C4-2B (cell line): ENCODE results near the gene ISL2.

Source experiments
- CTCF ChIP-seq: fragments of 450-650 bp; conservative IDR thresholded peaks from 2 replicates; pipeline ENCODE4 v1.5.1; 2017; ENCODE audit warnings: mild to moderate bottlenecking
- ZFX ChIP-seq: fragments of 450-650 bp; IDR thresholded peaks from 2 replicates; pipeline ENCODE4 v1.6.1; 2017

DNA sequence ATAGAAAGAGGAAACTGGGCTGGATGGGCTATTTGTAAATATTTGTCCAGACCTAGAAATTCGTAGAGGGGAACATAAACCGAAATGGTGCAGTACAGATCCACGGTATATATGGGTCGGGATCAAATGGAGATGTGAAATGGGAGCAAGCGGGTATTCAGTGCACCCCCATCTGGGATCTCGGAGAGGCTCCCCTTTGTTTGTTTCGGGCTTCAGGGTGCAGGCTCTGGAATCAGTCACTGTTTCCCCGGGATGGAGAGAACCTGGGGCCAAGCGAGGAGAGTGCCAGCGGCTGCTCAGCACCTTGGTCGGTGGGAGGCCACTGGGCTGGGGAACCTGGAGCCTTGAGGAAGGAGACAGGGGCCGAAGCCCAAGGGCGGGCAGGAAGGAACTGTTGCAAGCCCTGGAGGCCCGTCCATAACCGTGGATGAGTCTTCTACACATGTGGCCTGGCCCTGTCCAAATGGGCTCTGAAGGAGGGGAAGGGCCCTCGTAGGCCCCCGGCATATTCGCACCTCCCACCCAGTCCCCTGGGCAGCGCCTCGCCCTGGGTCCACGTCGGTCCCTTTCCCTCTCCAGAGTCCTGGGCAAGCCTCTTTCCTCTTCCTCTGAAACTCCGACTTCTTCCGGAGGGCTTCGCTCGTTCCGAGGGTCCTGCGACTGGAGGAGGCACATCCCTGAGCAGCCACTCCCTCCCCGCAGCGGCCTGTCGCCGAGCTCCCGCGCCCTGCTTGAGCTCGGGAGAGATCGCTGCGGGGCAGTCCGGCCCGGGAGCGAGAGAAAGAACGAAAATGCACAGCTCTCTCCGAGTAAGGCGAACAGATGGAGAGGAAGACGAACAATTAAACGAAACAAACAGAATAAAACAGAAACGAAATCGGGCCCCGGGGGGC, 3.0 kb downstream of the ISL2 start:
- no peak for TF ChIP-seq CTCF
- no peak for TF ChIP-seq ZFX
